ENCODE data around the gene TEX48. TPM values are rescaled to one million over a fixed set of nuclear protein-coding genes. Genes with fewer than 3 reads are reported as not detected.

The TEX48 gene
- total RNA-seq, 2 donors from 2014 or later = not detected

DNA sequence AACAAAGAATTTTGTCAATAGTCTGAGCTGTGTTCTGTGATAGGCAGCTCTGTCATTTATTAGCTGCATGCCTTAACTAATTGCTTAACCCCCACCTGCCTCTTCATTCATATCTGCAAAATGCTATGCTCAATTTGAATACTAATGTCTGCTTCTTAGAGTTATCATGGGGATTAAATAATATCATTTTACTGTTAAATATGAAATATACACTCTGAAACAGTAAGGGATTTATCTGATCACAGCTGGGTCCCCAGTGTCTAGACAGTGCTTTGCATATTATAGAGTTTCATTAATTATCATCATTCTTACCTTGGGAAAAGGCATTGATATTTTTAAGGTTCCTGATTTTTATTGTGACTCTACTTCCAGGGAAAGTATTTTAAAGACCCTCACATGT lies 12.0 kb downstream of the TEX48 start:
- no peaks in the 10 kb centered on the region for H3K27me3 ChIP-seq
- TF ChIP-seq, protein P1, sequence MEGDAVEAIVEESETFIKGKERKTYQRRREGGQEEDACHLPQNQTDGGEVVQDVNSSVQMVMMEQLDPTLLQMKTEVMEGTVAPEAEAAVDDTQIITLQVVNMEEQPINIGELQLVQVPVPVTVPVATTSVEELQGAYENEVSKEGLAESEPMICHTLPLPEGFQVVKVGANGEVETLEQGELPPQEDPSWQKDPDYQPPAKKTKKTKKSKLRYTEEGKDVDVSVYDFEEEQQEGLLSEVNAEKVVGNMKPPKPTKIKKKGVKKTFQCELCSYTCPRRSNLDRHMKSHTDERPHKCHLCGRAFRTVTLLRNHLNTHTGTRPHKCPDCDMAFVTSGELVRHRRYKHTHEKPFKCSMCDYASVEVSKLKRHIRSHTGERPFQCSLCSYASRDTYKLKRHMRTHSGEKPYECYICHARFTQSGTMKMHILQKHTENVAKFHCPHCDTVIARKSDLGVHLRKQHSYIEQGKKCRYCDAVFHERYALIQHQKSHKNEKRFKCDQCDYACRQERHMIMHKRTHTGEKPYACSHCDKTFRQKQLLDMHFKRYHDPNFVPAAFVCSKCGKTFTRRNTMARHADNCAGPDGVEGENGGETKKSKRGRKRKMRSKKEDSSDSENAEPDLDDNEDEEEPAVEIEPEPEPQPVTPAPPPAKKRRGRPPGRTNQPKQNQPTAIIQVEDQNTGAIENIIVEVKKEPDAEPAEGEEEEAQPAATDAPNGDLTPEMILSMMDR (IDR thresholded peaks at IDR 0.05) = no peak
- H3K9me3 ChIP-seq = no peaks in the 10 kb centered on the region
- H3K4me1 ChIP-seq = no peaks in the 10 kb centered on the region
- no peak overlapping the region for H3K27ac ChIP-seq
- DNase-seq = no peak
- no peak overlapping the region for H3K4me3 ChIP-seq
- intact Hi-C loops (cut with DNase I) = no loop called here
- no peaks in the 10 kb centered on the region for H3K36me3 ChIP-seq
- no peak overlapping the region for H3K9ac ChIP-seq (ENCODE audit: low read depth in 2 of 2, low read length in 2 of 2)

GRCh38 chr9:114668146-114668545 lies 13.8 kb downstream of the TEX48 start:
- no peak for DNase-seq
- Histone ChIP-seq H3K9ac (ENCODE audit: low read depth in 2 of 2, low read length in 2 of 2) (no peak overlapping the region), H3K36me3 (no peaks in the 10 kb centered on the region), H3K27me3 (no peaks in the 10 kb centered on the region), H3K4me1 (no peaks in the 10 kb centered on the region), H3K27ac (no peak overlapping the region), H3K4me3 (no peak overlapping the region), H3K9me3 (no peaks in the 10 kb centered on the region)
- TF ChIP-seq, protein P1 (IDR thresholded peaks at IDR 0.05) = no peak
- intact Hi-C loops (cut with DNase I) = no loop called here

DNA sequence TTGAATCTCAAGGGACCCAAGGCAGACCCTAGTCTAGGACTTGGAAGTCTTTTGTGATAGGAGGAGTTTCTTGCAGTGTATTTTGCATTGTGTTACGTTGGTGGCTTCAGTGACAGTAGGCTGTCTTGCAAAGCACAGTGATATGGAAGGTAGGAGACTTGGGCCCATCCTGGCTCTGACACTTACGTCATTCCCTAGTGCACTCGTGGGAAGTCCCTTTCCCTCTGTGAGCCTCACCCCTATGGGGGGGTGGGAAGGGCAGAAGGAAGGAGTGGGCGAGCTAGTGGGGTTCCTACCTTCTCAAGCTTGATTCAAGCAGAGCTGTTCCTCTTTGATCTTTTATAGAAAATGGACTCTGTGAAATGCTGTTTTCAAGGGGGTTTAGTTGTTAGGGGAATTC lies 15.1 kb downstream of the TEX48 start:
- TF ChIP-seq, protein P1 (IDR thresholded peaks at IDR 0.05) = no peak
- DNase-seq = no peak
- Histone ChIP-seq H3K4me3 (no peak overlapping the region), H3K27me3 (no peaks in the 10 kb centered on the region), H3K9me3 (no peaks in the 10 kb centered on the region), H3K36me3 (no peaks in the 10 kb centered on the region), H3K27ac (no peak overlapping the region), H3K4me1 (no peaks in the 10 kb centered on the region), H3K9ac (ENCODE audit: low read depth in 2 of 2, low read length in 2 of 2) (no peak overlapping the region)
- intact Hi-C loops (cut with DNase I) = no loop called here

DNA sequence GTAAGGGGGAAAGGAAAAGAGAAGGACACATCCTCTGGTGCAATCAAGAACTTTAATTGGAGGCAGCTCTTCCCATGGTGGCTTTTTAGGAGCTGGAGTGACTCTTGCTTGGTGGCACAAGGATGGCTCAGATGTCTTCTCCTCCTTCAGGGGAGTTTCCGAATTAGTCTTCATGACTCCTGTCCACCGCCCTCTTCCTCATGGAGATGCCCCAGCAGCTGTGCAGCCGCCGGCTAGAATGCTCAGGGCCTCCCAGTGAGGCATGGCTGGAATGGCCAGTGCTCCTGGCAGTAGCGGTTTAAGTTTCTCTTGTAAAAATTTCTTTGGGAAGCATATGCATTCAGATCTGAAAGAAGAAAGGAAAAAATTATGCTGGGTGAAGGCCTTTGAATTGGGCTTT lies 15.6 kb downstream of the TEX48 start:
- Histone ChIP-seq H3K36me3 (no peaks in the 10 kb centered on the region), H3K27ac (no peak overlapping the region), H3K9ac (ENCODE audit: low read depth in 2 of 2, low read length in 2 of 2) (no peak overlapping the region), H3K4me3 (no peak overlapping the region), H3K27me3 (no peaks in the 10 kb centered on the region), H3K9me3 (no peaks in the 10 kb centered on the region), H3K4me1 (no peaks in the 10 kb centered on the region)
- intact Hi-C loops (cut with DNase I) = no loop called here
- no peak for DNase-seq
- TF ChIP-seq, protein P1 (IDR thresholded peaks at IDR 0.05) = no peak

GRCh38 chr9:114664181-114664580 lies 17.8 kb downstream of the TEX48 start:
- Histone ChIP-seq H3K27me3 (no peaks in the 10 kb centered on the region), H3K36me3 (no peaks in the 10 kb centered on the region), H3K4me3 (no peak overlapping the region), H3K27ac (no peak overlapping the region), H3K9me3 (no peaks in the 10 kb centered on the region), H3K9ac (ENCODE audit: low read depth in 2 of 2, low read length in 2 of 2) (no peak overlapping the region), H3K4me1 (no peaks in the 10 kb centered on the region)
- TF ChIP-seq, protein P1 (IDR thresholded peaks at IDR 0.05) = no peak
- intact Hi-C loops (cut with DNase I) = no loop called here
- no peak for DNase-seq

Data from colonic mucosa (tissue), 4 donors.